Fibroblast of lung (primary cell): Measurements from ENCODE around the gene MBNL3. TPM values are rescaled to one million over a fixed set of nuclear protein-coding genes. Genes with fewer than 3 reads are reported as not detected.
A peak's percentile ranks its signal among the peaks of the same experiment; 100 is the strongest.

Source experiments
- DNase-seq, 2 donors: peaks; one replicate each; pipeline versions ENCODE4 v3.0.0 to v3.0.0-alpha.2; 2010; ENCODE audit warnings: low read depth in 2 of 2
- H2AFZ ChIP-seq: 2 replicates; pipeline ENCODE4 v1.5.1; 2012; ENCODE audit warnings: low read length, control low read depth, inconsistent platforms
- H3K27ac ChIP-seq: 2 replicates; pipeline ENCODE4 v1.5.1; 2011; ENCODE audit warnings: low read length, control low read depth; ENCODE audit not compliant: insufficient read depth
- H3K27me3 ChIP-seq: 2 replicates; pipeline ENCODE4 v1.5.1; 2011; ENCODE audit warnings: mild to moderate bottlenecking, low read length; ENCODE audit not compliant: control insufficient read depth, insufficient read depth
- H3K36me3 ChIP-seq: 2 replicates; pipeline ENCODE4 v1.5.1; 2011; ENCODE audit warnings: low read length; ENCODE audit not compliant: control insufficient read depth, insufficient read depth
- H3K4me1 ChIP-seq: 2 replicates; pipeline ENCODE4 v1.5.1; 2011; ENCODE audit warnings: low read length; ENCODE audit not compliant: control insufficient read depth, insufficient read depth; ENCODE audit errors: extremely low read depth
- H3K4me2 ChIP-seq: 2 replicates; pipeline ENCODE4 v1.5.1; 2011; ENCODE audit warnings: low read length, control low read depth; ENCODE audit not compliant: insufficient read depth; ENCODE audit errors: extremely low read depth
- H3K4me3 ChIP-seq, 4 experiments: fragments of 200-600 bp in 1 of 4; sonication (generic) in 1 of 4; replicated peaks in 1 of 4; 2 replicates each; pipeline ENCODE4 v1.5.1; 2011 to 2016; ENCODE audit warnings: low read length in 4 of 4, low read depth in 3 of 4, mild to moderate bottlenecking in 3 of 4, control low read depth in 2 of 4, inconsistent platforms in 1 of 4, mixed read lengths in 1 of 4; ENCODE audit not compliant: insufficient read depth in 1 of 4; ENCODE audit errors: control extremely low read depth in 1 of 4
- H3K79me2 ChIP-seq: 2 replicates; pipeline ENCODE4 v1.5.1; 2012; ENCODE audit warnings: mild to moderate bottlenecking, low read length, inconsistent platforms; ENCODE audit not compliant: control insufficient read depth, insufficient read depth
- H3K9ac ChIP-seq: 2 replicates; pipeline ENCODE4 v1.5.1; 2011; ENCODE audit warnings: mild to moderate bottlenecking, low read length, control low read depth; ENCODE audit not compliant: insufficient read depth
- H3K9me3 ChIP-seq: 2 replicates; pipeline ENCODE4 v1.5.1; 2012; ENCODE audit warnings: low read depth, low read length; ENCODE audit not compliant: control insufficient read depth, insufficient read depth
- H4K20me1 ChIP-seq: 2 replicates; pipeline ENCODE4 v1.5.1; 2011; ENCODE audit warnings: low read length; ENCODE audit not compliant: control insufficient read depth, insufficient read depth; ENCODE audit errors: extremely low read depth
- EZH2 ChIP-seq: IDR thresholded peaks from 2 replicates; pipeline ENCODE4 v1.5.1; 2012; ENCODE audit warnings: low read length, control low read depth, mild to moderate bottlenecking; ENCODE audit errors: missing control alignments
- polyA plus RNA-seq, 2 donors: library from polyadenylated mRNA; depleted of rRNA in 1 of 2; stranded (reverse) in 1 of 2; unstranded in 1 of 2; fragments of >200 nt; gene quantifications; 2 replicates each; pipeline ENCODE4 v1.2.1, GENCODE V29; 2011 to 2012; ENCODE audit warnings: missing spikeins in 1 of 2
- total RNA-seq: library from RNA; depleted of rRNA; stranded (reverse); fragments of >200 nt; gene quantifications from 2 replicates; pipeline ENCODE4 v1.2.1, GENCODE V29; 2014
- TF ChIP-seq, protein P1 (sequence below), 2 donors: IDR thresholded peaks in 1 of 2; conservative IDR thresholded peaks in 1 of 2; 1 replicate in 1 of 2; 2 replicates in 1 of 2; pipeline ENCODE4 v1.5.1; 2011 to 2012; ENCODE audit warnings: low read length in 2 of 2, control low read depth in 1 of 2, inconsistent platforms in 1 of 2, low read depth in 1 of 2, mild to moderate bottlenecking in 1 of 2

The MBNL3 gene
- total and polyA plus RNA-seq, 2 donors (not counting 1 experiment from before 2014, with no cell fraction given), result 2.6 to 4.5 TPM

DNA sequence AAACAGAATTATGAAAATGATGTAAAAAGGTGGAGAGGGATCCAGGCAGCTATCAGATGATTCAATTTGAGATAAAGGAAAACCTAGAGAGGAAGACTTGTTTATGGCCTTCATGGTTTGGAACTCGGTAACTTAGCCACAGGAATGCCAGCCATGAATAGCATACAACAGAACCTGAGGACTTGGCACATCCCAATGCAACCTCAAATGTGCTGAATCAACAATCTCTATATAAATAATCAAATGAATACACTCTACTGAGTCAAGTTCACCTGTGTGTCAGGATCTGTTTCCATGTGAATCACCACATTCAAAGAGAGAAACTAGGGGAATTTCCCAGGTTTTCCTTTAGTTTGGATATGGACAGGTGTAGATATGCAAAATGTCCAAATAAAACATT is 86.9 kb downstream of the MBNL3 start:
- no peaks in the 10 kb centered on the region for H3K36me3 ChIP-seq
- H3K27ac ChIP-seq, result no peak overlapping the region
- H3K27me3 ChIP-seq, result no peaks in the 10 kb centered on the region
- H3K4me2 ChIP-seq, result no peak overlapping the region
- no peak overlapping the region for H3K9ac ChIP-seq
- TF ChIP-seq, protein P1, sequence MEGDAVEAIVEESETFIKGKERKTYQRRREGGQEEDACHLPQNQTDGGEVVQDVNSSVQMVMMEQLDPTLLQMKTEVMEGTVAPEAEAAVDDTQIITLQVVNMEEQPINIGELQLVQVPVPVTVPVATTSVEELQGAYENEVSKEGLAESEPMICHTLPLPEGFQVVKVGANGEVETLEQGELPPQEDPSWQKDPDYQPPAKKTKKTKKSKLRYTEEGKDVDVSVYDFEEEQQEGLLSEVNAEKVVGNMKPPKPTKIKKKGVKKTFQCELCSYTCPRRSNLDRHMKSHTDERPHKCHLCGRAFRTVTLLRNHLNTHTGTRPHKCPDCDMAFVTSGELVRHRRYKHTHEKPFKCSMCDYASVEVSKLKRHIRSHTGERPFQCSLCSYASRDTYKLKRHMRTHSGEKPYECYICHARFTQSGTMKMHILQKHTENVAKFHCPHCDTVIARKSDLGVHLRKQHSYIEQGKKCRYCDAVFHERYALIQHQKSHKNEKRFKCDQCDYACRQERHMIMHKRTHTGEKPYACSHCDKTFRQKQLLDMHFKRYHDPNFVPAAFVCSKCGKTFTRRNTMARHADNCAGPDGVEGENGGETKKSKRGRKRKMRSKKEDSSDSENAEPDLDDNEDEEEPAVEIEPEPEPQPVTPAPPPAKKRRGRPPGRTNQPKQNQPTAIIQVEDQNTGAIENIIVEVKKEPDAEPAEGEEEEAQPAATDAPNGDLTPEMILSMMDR (conservative IDR thresholded peaks at IDR 0.05 in 1 of 2, IDR thresholded peaks at IDR 0.05 in 1 of 2; ENCODE audit: low read depth in 1 of 2, low read length in 2 of 2), result no peak
- no peak for TF ChIP-seq EZH2
- no peaks in the 10 kb centered on the region for H3K79me2 ChIP-seq
- H3K4me3 ChIP-seq, result no peak overlapping the region
- no peaks in the 10 kb centered on the region for H3K9me3 ChIP-seq
- DNase-seq, result peak in 1 of 2 donors; percentile 65
- no peaks in the 10 kb centered on the region for H4K20me1 ChIP-seq
- no peaks in the 10 kb centered on the region for H3K4me1 ChIP-seq
- H2AFZ ChIP-seq, result no peak overlapping the region

- Histone ChIP-seq H3K27me3 (no peaks in the 10 kb centered on the region), H3K9ac (no peak overlapping the region), H3K4me3 (no peak overlapping the region), H3K27ac (no peak overlapping the region), H3K9me3 (no peaks in the 10 kb centered on the region), H3K4me1 (no peaks in the 10 kb centered on the region), H3K4me2 (no peak overlapping the region), H2AFZ (no peak overlapping the region), H4K20me1 (no peaks in the 10 kb centered on the region), H3K79me2 (no peaks in the 10 kb centered on the region), H3K36me3 (no peaks in the 10 kb centered on the region)
- TF ChIP-seq, protein P1 (conservative IDR thresholded peaks at IDR 0.05 in 1 of 2, IDR thresholded peaks at IDR 0.05 in 1 of 2; ENCODE audit: low read depth in 1 of 2, low read length in 2 of 2), result no peak
- TF ChIP-seq EZH2, result no peak
- no peak for DNase-seq
Measured at GRCh38 chrX:132400706-132401105, 88.1 kb downstream of the MBNL3 start.

DNA sequence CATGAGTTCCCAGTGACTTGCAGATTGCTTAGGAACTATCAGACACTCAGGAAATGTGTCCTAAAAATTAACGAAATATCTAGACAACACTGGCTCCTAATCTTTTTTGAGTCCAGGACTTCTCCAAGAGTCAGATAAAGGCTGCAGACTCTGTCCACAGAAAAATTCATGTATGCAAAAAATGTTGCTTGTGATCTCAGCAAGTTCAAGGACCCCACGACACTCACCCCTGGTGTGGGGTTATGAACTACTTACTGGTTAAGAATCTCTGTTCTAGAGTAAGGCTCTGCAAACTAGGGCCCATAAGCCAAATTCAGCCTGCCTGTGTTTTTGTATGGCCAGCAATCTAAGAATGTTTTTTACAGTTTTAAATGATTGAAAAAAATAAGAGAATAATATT is 93.2 kb downstream of the MBNL3 start:
- Histone ChIP-seq H4K20me1 (no peaks in the 10 kb centered on the region), H3K27me3 (no peaks in the 10 kb centered on the region), H3K27ac (no peak overlapping the region), H3K9me3 (no peaks in the 10 kb centered on the region), H3K4me2 (no peak overlapping the region), H3K9ac (no peak overlapping the region), H2AFZ (no peak overlapping the region), H3K36me3 (no peaks in the 10 kb centered on the region), H3K4me3 (no peak overlapping the region), H3K4me1 (no peaks in the 10 kb centered on the region), H3K79me2 (no peaks in the 10 kb centered on the region)
- TF ChIP-seq EZH2, result no peak
- TF ChIP-seq, protein P1 (conservative IDR thresholded peaks at IDR 0.05 in 1 of 2, IDR thresholded peaks at IDR 0.05 in 1 of 2; ENCODE audit: low read depth in 1 of 2, low read length in 2 of 2), result no peak
- no peak for DNase-seq
